Measurements from ENCODE around the gene SHROOM2.
"Not testable (repeated sequence)": the region's sequence is repeated elsewhere in the genome, so short reads cannot be mapped to it uniquely, and the experiment has no call there.

The SHROOM2 gene, protein sequence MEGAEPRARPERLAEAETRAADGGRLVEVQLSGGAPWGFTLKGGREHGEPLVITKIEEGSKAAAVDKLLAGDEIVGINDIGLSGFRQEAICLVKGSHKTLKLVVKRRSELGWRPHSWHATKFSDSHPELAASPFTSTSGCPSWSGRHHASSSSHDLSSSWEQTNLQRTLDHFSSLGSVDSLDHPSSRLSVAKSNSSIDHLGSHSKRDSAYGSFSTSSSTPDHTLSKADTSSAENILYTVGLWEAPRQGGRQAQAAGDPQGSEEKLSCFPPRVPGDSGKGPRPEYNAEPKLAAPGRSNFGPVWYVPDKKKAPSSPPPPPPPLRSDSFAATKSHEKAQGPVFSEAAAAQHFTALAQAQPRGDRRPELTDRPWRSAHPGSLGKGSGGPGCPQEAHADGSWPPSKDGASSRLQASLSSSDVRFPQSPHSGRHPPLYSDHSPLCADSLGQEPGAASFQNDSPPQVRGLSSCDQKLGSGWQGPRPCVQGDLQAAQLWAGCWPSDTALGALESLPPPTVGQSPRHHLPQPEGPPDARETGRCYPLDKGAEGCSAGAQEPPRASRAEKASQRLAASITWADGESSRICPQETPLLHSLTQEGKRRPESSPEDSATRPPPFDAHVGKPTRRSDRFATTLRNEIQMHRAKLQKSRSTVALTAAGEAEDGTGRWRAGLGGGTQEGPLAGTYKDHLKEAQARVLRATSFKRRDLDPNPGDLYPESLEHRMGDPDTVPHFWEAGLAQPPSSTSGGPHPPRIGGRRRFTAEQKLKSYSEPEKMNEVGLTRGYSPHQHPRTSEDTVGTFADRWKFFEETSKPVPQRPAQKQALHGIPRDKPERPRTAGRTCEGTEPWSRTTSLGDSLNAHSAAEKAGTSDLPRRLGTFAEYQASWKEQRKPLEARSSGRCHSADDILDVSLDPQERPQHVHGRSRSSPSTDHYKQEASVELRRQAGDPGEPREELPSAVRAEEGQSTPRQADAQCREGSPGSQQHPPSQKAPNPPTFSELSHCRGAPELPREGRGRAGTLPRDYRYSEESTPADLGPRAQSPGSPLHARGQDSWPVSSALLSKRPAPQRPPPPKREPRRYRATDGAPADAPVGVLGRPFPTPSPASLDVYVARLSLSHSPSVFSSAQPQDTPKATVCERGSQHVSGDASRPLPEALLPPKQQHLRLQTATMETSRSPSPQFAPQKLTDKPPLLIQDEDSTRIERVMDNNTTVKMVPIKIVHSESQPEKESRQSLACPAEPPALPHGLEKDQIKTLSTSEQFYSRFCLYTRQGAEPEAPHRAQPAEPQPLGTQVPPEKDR (N-terminal part only)

DNA sequence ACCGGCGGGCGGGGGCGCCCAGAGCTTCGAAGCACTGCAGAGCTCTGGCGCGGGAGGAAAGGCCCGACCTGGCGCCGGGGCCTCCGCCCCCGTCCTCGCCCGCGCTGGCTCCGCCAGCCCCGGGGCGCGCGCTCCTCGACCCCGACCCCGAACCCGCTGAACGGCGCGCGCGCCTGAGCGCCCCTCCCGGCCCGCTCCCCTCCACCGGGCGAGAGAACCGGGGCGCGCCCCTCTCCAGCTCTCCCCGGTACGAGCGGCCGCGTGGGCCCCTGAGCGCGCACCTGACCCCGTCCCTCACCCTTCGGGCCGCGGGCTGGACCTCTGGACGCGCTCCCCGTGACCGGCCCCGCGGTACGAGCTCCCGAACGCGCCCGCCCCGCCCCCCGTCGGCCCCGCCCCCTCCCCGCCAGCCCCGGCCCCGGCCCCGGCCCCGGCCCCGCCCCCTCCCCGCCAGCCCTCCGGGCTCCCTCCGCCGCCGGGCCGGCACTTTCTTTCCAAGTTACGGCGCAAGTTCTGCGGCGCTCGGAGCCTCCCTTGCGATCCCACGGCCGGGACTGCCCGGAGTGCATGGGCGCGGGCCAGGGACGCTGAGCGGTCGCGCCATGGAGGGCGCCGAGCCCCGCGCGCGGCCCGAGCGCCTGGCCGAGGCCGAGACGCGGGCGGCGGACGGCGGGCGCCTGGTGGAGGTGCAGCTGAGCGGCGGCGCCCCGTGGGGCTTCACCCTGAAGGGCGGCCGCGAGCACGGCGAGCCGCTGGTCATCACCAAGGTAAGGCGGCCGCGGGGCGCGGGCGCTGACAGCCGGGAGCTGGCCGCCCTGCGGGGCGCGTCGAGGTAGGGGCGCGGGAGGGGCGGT lies at the start of gene SHROOM2:
TSS of gene SHROOM2 (plus strand) at position 486 of the 854 bp plus-strand sequence. CDS start at position 603, 117 bp downstream.
- DNase-seq, result peak; percentile 36

DNA sequence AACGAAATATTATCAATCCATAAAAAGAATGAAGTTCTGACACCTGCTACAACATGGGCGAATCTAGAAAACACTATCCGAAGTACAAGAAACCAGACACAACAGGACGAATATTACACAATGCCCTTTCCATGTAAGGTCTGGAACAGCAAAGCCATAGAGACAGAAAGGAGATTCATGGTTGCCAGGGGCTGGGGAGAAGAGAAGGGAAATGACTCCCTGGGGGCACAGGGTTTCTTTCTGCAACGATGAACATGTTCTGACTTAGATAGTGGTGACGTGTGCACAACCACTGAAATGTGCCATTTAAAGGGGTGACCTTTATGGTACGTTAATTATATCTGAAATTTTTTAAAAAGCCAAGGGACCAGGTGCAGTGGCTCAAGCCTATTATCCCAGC lies 48.9 kb upstream of the SHROOM2 start:
- DNase-seq, result no peak

DNA sequence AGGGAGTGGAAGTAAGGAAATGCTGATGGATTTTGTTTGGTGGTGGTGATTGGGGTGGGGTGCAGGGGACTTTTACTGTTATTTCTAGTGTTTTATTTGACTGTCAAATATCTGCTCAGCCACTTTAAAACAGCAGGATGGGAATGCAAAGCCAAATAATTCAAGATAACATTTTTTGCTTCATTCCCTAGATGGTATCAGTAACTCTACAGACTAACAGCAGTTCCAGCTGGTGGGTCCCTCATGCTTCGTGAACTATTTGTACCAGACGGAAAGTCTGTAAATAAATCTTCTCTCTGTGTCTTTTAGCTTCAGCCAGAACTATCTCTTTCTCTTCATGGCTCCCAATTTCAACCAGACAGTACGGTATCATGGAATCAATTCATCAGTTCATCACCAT lies 48.1 kb upstream of the SHROOM2 start:
- DNase-seq, result no peak

DNA sequence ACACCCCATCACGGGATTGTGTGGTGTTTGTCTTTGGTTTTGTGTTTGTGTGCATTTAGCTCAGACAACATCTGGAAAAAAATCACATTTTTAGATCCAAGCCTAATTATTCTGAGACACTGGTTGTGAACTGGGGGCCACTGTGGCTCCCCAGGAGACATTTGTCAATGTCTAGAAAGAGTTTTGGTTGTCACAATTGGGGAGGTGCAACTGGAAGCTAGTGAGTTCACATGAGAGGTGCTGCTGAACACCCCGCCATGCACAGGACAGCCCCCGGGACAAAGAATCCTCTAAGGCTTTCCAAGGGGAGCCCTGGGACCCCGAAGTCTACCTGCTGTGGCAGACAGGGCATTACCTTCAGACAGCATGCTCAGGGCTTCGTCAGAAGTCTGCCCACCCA lies 47.1 kb upstream of the SHROOM2 start:
- no peak for DNase-seq

DNA sequence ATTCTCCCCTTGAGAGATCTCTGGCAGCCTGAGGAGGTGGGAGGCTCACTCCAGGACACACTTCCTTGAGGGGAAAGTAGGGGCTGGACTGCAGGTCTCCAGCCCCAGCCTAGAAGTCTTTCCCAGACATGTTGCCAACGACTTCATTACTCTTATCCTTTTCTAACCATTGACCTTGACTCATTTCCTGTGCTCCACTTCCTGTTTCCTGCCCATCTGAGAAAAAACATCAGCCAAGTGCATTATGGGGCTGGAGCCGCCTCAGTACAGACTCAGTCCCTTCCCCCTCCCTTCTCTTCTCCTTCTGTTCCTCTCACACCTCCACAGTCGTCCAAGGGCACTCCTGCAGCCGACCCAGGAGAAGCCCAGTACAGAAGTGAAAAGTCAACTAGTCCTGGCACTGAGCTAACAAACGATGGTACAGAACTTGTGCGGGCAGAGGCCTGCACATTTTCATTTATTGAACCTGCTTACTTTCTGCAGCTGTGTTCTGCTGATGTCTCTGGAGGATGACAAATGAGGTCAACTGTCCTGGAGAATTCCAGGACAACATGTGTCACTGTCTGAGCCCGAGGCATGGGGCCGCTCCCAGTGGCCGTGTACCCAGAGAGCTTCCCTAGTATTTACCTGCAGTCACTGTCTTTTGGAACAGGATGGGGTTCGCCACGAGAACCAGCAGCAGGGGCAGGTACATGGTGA lies 40.7 kb upstream of the SHROOM2 start:
- no peak for DNase-seq

DNA sequence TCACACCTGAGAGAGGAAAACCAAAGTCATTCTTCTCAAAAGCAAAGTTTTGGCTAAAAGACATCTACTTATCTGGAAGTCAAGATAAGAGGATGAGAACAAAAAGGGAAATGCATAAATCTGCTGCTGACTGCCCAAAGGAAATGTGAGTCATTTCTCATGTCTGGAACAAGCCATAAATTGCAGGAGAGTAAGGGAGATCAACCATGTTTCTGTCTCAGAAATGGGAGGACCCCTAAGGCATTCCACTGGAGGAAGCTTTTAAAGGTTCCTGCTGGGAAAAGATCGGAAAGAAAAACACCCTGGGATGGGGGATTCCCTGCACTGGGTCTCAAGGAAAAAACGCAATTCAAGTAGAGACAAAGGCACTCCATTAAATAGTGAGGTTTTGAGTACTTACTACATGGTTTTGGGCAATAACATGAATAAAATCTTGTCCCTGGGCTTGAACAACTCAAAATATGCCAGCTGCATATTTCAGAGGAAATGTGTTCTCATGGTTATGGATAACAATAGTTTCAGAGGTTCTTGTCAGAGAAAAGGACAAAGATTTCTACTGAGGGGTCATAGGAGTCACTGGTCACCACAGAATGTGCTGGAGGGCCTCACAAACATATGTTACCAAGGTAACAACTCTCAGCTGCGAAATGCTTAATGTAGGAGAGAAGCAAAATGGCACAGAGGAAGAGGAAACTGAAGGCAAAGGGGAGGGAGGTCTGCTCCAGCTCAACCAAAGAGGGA lies 39.9 kb upstream of the SHROOM2 start:
- no peak for DNase-seq

DNA sequence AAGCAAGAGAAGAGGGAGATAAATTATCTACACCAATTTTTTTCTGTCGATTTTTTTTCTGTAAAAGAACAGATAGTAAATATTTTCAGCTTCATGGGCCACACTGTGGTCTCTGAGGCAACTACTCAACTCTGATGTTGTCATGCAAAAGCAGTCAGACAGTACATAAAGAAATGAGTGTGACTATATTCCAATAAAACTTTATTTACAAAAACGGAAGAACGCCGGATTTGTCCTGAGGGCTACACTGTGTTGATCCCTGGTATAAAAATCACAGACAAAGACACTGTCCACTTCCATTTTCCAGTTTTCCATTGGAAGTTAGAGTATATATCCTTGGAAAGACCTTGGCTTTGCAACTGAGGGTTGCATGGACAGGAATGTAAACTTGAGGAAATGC lies 38.6 kb upstream of the SHROOM2 start:
- DNase-seq, result no peak

DNA sequence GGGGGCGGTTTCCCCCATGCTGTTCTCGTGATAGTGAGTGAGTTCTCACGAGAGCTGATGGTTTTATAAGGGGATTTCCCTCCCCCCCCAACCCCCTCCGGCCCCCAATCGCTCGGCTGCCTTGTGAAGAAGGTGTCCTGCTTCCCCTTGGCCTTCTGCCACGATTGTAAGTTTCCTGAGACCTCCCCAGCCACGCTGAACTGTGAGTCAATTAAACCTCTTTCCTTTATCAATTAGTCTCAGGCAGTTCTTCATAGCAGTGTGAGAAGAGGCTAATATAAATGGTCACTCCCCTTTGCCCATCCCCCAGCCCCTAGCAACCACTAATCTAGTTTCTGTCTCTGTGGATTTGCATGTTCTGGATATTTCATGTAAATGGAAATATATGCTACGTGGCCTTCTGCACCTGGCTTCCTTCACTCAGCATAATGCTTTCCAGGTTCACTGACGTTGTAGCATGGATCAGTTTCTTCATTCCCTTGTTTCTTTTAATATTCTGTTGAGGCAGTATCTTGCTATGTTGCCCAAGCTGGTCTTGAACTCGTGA lies 37.0 kb upstream of the SHROOM2 start:
- no peak for DNase-seq

DNA sequence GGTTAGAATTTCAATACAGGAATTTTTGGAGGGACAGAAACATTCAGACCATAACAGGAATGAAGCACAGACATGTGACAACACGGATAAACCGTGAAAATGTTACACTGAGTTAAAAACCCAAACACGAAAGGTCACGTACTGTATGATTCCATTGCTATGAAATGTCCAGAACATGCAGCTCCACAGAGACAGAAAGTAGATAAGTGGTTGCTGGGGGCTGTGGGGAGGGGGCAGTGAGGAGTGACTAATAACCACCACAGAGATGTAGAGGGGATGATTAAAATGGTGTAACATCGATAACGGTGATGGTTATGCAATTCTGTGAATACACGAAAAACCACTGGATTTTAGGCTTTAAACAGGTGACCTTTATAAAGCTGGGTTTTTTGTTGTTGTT lies 28.9 kb upstream of the SHROOM2 start:
- DNase-seq, result no peak

DNA sequence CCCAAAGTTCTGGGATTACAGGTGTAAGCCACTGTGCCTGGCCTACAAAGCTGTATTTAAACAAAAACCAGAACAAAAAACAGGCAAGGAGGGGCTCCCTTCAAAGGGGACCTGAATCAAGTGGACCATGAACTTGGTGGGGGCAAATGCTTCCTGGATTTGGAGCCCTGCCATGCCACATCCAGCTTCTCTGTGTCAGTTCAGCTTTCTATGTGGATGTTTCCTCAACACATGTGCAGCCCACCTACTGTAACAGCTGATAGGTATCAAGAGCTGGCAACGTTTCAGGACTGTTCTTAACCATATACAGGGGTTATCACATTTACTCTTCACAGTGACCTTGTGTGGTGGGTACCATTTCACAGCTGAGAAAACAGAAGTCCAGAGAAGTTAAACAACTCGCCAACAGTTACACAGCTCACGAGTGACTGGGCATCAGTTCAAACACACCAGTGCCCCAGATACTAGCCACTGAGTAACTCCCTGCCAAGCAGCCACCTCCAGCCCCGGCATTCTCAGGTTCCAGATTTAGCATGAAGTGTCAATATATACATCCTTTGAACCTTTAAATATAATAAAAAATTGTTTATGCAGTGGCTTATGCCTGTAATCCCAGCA lies 28.1 kb upstream of the SHROOM2 start:
- no peak for DNase-seq

DNA sequence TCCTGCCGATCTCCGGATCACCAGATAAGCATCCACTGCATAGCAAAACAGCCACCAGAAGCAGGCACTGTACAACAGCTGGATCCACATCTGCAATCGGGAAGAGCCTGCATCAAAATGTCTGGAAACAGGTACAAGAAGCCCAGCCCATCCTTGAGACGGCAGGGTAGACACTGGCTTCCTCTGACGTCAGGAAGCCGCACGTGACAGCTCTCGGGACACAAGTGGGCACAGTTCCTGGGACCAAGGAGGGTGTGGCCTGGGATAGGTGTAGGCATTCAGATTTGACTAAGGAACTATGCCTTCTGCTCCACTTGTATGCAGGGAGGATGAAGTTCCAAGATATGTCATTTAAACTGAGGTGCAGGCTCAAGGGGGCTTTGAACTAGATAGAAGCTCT lies 26.9 kb upstream of the SHROOM2 start:
- DNase-seq, result no peak

DNA sequence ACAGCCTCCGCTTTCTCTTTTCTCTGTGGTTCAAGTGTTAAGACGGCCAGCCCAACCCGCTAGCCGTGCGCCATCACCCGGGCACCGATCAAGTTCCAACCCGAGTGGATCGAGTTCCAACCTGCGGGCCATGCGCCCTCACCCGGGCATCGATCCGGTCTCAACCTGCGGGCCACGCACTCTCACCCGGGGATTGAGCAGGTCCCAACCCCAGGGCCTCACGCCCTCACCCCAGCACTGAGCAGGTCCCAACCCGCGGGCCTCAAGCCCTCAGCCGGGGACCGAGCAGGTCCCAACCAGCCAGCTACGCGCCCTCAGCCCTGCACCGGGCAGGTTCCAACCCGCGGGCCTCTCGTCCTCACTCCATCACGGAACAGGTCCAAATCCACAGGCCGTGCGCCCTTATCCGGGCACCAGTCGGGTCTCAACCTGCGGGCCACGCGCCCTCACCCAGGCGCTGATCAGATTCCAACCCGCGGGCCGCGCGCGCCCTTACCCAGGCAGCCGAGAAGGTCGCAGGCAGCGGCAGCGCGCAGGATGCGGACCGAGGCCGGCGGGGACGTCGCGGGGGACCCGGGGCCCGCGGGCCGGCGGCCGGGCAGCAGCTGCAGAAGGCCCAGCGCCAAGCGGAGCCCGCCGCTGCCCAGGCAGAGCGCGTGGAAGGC lies 21.0 kb upstream of the SHROOM2 start:
- DNase-seq, result no peak

DNA sequence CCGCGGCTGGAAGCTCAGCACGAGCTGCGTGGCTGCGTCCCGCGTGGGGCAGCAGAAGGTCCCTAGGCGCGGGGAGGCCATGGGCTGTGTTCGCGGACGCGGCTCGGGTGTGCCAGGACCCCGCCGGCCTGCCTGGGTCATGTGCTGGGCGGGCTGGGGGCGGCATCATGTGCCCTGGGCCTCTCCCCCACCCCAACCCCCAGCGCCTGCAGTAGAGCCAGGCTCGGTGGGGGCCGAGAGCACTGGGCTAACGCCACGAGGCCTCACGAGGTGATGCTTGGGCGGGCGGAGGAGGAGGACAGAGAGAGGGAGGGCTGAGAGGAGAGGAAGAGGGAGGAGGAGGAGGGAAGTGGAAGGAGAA lies 20.5 kb upstream of the SHROOM2 start, which contains the start of gene GPR143:
TSS of gene GPR143 (minus strand) at position 111 of the 361 bp plus-strand sequence. CDS start at position 81, 30 bp downstream.
- DNase-seq, result no peak

DNA sequence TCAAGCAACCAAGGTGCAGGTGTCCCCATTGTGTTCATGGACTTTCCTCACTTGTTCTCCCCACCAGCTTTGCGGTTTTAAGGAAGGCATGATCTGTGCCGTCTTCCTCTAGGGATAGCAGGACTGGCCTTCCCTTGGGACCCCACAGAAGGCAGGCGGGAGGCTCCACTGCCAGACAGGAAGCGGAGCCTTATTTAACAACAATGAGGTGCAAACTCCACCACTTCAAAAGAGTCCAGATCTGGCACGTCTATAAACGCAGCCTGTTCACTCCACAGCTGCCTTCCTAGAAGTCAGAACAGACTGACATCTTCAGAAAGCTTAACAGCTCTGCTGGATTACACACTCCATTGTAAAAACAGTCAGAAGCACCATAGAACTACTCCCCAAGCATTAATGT lies 18.9 kb upstream of the SHROOM2 start:
- no peak for DNase-seq

DNA sequence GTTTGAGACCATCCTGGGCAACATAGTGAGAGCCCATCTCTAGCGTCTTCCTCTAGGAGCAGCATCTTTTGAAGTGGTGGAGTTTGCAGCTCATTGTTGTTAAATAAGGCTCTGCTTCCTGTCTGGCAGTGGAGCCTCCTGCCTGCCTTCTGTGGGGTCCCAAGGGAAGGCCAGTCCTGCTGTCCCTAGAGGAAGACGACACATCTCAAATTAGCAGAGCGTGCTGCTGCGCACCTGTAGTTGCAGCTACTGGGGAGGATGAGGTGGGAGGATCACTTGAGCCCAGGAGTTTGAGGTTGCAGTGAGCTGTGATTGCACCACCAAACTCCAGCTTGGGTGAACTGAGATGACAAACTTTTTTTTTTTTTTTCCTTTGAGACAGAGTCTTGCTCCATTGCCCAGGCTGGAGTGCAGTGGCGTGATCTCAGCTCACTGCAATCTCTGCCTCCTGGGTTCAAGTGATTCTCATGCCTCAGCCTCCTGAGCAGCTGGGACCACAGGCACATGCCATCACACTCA lies 17.8 kb upstream of the SHROOM2 start:
- DNase-seq, result not testable (repeated sequence)

DNA sequence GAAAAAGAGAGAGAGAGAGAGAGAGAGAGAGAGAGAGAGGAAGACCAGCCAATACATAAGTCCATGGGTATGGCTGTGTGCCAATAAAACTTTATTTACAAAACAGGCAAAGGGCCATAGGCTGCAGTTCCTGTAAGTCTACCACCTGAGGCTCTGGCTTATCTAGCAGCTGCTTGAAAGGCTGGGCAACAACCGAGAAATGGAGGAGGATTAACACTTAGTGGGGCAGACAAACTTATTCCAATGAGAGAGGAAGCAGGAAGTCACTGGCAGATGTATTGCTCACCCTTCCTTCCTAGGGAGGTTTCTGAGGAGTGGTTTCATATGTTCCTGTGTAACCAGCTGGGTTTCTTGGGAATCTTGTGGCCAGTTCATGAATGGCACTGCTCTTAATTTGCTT lies 15.9 kb upstream of the SHROOM2 start:
- no peak for DNase-seq

DNA sequence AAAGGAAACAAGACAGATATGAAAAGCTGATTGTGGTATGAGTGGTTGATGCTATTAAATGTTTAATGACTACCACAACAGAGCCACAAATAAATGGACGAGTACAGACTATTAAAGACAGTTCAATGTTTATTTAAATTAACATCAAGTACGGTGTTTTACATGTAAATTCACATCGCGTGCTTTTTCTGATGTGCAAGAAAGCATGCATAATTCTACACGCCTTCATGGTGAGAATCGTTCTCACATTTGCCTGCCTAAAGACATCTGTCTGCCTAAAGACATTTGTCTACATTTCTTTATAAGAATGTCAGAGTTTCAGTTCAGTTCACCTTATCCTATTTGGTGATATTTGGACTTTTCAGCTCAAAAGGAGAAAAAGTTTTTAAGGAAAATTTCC lies 13.3 kb upstream of the SHROOM2 start:
- no peak for DNase-seq

DNA sequence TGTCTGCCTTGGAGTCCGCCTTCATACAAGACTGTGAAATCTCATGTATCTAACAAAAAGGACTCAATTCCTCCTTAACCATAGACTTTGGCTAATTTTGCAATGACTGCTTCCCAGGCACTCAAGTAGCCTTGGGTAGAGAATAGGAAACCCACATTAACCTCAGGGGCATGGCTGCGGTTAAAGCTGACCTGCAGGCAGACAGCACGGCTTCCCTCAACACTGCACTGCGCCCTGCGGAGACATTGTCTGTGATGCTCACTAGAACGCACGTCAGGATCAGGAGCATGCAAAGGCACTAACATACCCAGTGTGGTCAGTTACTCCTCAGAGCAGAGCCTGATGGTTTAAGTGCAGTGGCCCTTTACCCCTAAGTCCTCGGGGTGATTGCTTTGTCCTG lies 10.3 kb upstream of the SHROOM2 start:
- no peak for DNase-seq

DNA sequence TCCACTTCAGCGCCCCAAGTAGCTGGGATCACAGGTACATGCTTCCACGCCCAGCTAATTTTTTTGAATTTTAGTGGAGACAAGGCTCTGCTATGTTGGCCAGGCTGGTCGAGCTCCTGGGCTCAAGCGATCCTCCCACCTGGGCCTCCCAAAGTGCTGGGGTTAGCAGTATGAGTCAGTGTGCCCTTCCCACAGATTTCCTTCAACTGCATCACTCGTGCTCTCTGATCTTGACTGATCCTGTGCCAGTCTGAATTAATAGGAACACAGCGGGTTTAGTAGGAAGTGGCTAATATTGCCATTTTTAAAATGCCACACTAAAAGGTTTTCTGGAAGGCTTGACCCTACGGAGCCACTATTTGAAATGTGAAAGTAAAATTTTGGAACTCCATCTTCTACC lies 4.3 kb upstream of the SHROOM2 start:
- no peak for DNase-seq

Data from NCI-H1105 (cell line).